Spleen (tissue), 11 donors: ENCODE data around the gene PTMA. TPM values are rescaled to one million over a fixed set of nuclear protein-coding genes. Genes with fewer than 3 reads are reported as not detected.
A peak's percentile ranks its signal among the peaks of the same experiment; 100 is the strongest.

ENCODE experiments used
- DNase-seq: peaks from one replicate; pipeline ENCODE4 v3.0.0-alpha.2; 2020
- H3K27ac ChIP-seq, 8 donors: fragments of 200-600 bp; sonication (generic) in 7 of 8; 1 replicate in 4 of 8; 2 replicates in 4 of 8; pipeline versions ENCODE4 v1.5.0 to v1.8.0; 2016 to 2021; ENCODE audit warnings: inconsistent platforms in 4 of 8, mild to moderate bottlenecking in 4 of 8, moderate library complexity in 1 of 8
- H3K27me3 ChIP-seq, 7 donors: fragments of 200-600 bp; sonication (generic) in 6 of 7; replicated peaks in 1 of 7; 1 replicate in 4 of 7; 2 replicates in 3 of 7; pipeline versions ENCODE4 v1.5.0 to v1.8.0; 2016 to 2021; ENCODE audit warnings: inconsistent platforms in 3 of 7, mild to moderate bottlenecking in 1 of 7
- H3K36me3 ChIP-seq, 6 donors: fragments of 200-600 bp; sonication (generic) in 5 of 6; 1 replicate in 4 of 6; 2 replicates in 2 of 6; pipeline versions ENCODE4 v1.5.0 to v1.8.0; 2016 to 2021; ENCODE audit warnings: inconsistent platforms in 2 of 6
- H3K4me1 ChIP-seq, 6 donors: fragments of 200-600 bp; sonication (generic) in 5 of 6; 1 replicate in 3 of 6; 2 replicates in 3 of 6; pipeline versions ENCODE4 v1.5.0 to v1.8.0; 2016 to 2021; ENCODE audit warnings: inconsistent platforms in 3 of 6
- H3K4me3 ChIP-seq, 8 donors: fragments of 200-600 bp; sonication (generic) in 7 of 8; 1 replicate in 4 of 8; 2 replicates in 4 of 8; pipeline versions ENCODE4 v1.5.0 to v1.8.0; 2016 to 2021; ENCODE audit warnings: inconsistent platforms in 4 of 8, mild to moderate bottlenecking in 4 of 8, moderate library complexity in 2 of 8
- H3K9me3 ChIP-seq, 8 donors: fragments of 200-600 bp; sonication (generic) in 7 of 8; 1 replicate in 4 of 8; 2 replicates in 4 of 8; pipeline versions ENCODE4 v1.5.0 to v1.8.0; 2016 to 2021; ENCODE audit warnings: inconsistent platforms in 4 of 8
- POLR2A ChIP-seq, 3 donors: fragments of 450-650 bp; IDR thresholded peaks; one replicate each; pipeline ENCODE4 v1.5.1; 2017; ENCODE audit warnings: antibody characterized with exemption in 3 of 3, mild to moderate bottlenecking in 1 of 3
- POLR2AphosphoS5 ChIP-seq, 3 donors: sonication (generic); formaldehyde crosslinking; IDR thresholded peaks; one replicate each; pipeline ENCODE4 v1.5.1; 2017; ENCODE audit warnings: antibody characterized with exemption in 3 of 3
- WGBS, 5 donors: extraction: QIAGEN DNeasy Blood & Tissue Kit in 3 of 5; methylation state at CpG; one replicate each; pipeline versions ENCODE4 v1.1.5 to v1.1.7; 2013 to 2018; 5-methylcytosine and 5-hydroxymethylcytosine counted together
- intact Hi-C: fragments of 100-400 bp; cut with DNase I; formaldehyde crosslinking; loops from one replicate; pipeline ENCODE4 v1.15.0; 2023; ENCODE audit warnings: low total_unique reads
- polyA plus RNA-seq, 3 donors: library from polyadenylated mRNA; stranded (reverse); fragments of 200-250 nt; gene quantifications; one replicate each; pipeline ENCODE4 v1.2.1, GENCODE V29; 2013
- total RNA-seq, 7 donors: library from RNA; depleted of rRNA in 3 of 7; stranded (reverse); fragments of >200 nt in 3 of 7; fragmentation: NEBNext Ultra II Directional in 4 of 7; extraction: Animal tissue kit (Norgen Biotek cat#: 25700) in 4 of 7; gene quantifications; one replicate each; pipeline versions ENCODE4 v1.1.0 to v1.2.1, GENCODE V29; 2016 to 2021
- TF ChIP-seq, protein P1 (sequence below), 11 experiments: fragments of 200-600 bp in 7 of 11; fragments of 450-650 bp in 4 of 11; sonication (generic) in 4 of 11; IDR thresholded peaks in 8 of 11; conservative IDR thresholded peaks in 3 of 11; 1 replicate in 7 of 11; 2 replicates in 4 of 11; pipeline versions ENCODE4 v1.4.0 to v1.8.0; 2016 to 2021; ENCODE audit warnings: antibody characterized with exemption in 11 of 11, inconsistent platforms in 4 of 11, mild to moderate bottlenecking in 1 of 11
- donor health status: healthy with polysubstance abuse.
- donor health status: DM: no; HTN: no; CAD: no; lungs with moderate emphysema.
- donor health status: DM: no; HTN: no; CAD: no.
- donor health status: Bipolar disorder and iron deficiency.
- donor health status: healthy.
- donor health status: DM: no; HTN: no; CAD: no.
- donor health status: DM: yes; HTN: yes; CAD: no.

Gene PTMA
- total and polyA plus RNA-seq, 10 donors: 509 to 2,114 (median 803) TPM

DNA sequence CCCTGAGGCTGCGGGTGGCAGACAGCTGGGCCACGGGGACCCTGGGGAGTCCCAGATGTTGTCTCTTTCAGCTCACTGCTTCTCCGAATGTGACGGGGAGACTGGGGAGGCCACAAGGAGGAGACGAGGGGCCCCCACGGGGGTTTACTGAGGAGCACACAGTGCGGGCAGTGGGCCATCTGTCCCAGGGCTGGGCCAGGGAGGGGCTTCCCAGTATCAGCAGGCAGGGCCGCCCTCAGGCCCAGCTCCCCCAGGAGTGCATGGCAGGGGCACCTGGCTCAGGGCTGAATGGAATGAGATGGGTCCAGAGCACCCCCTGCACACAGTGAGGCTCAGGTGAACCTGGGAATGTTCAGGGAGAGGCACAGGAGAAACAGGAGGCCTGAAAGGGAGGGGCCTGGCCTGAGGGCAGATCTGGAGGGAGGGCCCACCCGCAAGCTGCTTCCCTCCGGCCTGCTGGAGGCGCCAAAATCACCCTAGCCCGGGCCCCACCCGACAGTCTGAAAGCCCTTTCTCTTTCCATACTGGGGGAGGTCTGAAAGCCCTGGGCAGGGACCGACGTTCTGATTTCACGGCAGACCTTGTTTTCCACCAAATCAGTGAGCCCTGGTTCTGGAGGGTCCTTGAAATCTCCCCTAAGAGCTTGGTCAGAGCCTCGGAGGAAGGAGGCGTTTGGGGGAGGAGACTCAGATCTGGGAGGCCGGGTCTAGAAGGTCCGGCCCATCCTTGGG is 35.5 kb upstream of the PTMA start:
- Histone ChIP-seq H3K27me3 (no peaks in the 10 kb centered on the region), H3K9me3 (no peaks in the 10 kb centered on the region), H3K27ac (peak overlapping the region; percentile 81 to 93 (median 88)), H3K4me1 (peaks cover 33 to 94% (median 73%) of the 10 kb centered on the region in 6 donors), H3K36me3 (no peaks in the 10 kb centered on the region), H3K4me3 (peak overlapping the region in 2 of 8 donors; percentile 16 to 26)
- TF ChIP-seq POLR2A (IDR thresholded peaks at IDR 0.05) (no peak), POLR2AphosphoS5 (IDR thresholded peaks at IDR 0.05) (peak; percentile 1 to 77 (median 76))
- TF ChIP-seq, protein P1, sequence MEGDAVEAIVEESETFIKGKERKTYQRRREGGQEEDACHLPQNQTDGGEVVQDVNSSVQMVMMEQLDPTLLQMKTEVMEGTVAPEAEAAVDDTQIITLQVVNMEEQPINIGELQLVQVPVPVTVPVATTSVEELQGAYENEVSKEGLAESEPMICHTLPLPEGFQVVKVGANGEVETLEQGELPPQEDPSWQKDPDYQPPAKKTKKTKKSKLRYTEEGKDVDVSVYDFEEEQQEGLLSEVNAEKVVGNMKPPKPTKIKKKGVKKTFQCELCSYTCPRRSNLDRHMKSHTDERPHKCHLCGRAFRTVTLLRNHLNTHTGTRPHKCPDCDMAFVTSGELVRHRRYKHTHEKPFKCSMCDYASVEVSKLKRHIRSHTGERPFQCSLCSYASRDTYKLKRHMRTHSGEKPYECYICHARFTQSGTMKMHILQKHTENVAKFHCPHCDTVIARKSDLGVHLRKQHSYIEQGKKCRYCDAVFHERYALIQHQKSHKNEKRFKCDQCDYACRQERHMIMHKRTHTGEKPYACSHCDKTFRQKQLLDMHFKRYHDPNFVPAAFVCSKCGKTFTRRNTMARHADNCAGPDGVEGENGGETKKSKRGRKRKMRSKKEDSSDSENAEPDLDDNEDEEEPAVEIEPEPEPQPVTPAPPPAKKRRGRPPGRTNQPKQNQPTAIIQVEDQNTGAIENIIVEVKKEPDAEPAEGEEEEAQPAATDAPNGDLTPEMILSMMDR (IDR thresholded peaks at IDR 0.05 in 8 of 11, conservative IDR thresholded peaks at IDR 0.05 in 3 of 11): peak in 5 of 11 experiments; percentile 7 to 35 (median 31)
- 31 to 50% (median 34%) methylated on average over 16 to 20 of the region's 20 CpGs for WGBS, 5 donors
- intact Hi-C loops: loop anchor here (5.0 kb wide), 1 partner anchor 60 kb away; no protein-coding TSS in a partner anchor
- peak; percentile 93 for DNase-seq

DNA sequence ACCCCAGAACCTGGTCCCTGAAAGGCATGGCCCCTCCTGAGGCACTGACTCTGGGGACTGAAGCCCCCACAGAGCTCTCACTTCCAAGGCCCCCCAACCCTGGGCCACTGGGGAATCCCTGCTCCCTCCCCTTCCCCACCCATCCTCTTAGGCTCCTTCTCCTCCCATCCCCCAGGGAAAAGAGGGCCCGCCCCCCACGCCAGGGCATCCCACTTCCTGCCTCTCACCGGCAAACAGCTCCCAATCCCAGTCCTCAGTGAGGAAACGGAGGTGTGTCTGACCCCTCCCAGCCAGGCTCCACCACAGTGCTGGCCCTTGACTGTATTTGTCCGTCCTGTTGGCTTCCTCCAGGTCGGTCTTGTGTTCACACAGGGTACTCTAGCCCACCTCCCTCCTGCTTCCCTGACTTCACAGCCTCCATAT is 35.0 kb upstream of the PTMA start:
- peaks cover 33 to 92% (median 75%) of the 10 kb centered on the region in 6 donors for H3K4me1 ChIP-seq
- H3K27me3 ChIP-seq: no peaks in the 10 kb centered on the region
- intact Hi-C loops: loop anchor here (5.0 kb wide), 1 partner anchor 61 kb away; no protein-coding TSS in a partner anchor
- TF ChIP-seq POLR2A (IDR thresholded peaks at IDR 0.05) (no peak), POLR2AphosphoS5 (IDR thresholded peaks at IDR 0.05) (peak in 1 of 3 donors; percentile 7)
- TF ChIP-seq, protein P1 (IDR thresholded peaks at IDR 0.05 in 8 of 11, conservative IDR thresholded peaks at IDR 0.05 in 3 of 11): no peak
- peak overlapping the region in 2 of 8 donors; percentile 16 to 26 for H3K4me3 ChIP-seq
- no peaks in the 10 kb centered on the region for H3K36me3 ChIP-seq
- peak overlapping the region; percentile 81 to 93 (median 88) for H3K27ac ChIP-seq
- DNase-seq: no peak
- WGBS, 5 donors: 38 to 50% (median 46%) methylated on average over 5 to 6 of the region's 6 CpGs
- no peaks in the 10 kb centered on the region for H3K9me3 ChIP-seq

DNA sequence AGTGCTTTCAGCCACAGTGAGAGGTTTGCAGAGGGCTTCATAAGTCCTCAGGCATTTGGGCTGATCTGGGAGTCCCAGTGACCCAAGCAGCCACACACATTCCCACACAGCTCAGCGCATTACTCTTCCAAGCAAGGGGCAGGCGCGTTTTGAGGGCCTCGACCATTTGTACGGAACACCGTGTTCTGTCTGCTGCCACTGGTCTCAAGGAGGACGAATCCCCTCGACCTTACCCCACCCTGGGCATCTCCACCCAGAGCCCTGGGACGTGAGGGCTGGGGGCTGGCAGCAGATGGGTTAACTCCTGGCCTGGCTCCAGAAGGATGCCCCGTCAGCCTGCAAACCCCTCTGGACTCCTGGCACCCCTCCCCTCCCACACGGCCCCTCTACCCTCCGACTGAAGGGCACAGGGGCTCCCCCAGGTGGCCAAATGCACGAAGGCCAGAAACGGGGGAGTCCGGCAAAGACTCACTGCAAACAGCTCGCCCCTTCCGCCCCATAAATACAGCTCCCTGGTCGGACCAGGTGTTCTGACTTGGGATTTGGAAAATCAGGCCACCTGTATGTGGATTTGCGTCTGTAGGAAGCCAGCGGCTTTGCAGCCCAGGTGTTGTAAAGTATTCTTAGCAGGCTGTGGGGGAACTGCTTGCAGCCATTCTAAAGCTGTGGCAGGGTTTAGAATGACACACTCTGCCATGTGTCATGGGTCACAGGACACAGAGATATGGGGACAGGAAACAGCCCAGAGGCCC is 33.6 kb upstream of the PTMA start:
- peak overlapping the region in 1 of 8 donors; percentile 39 for H3K4me3 ChIP-seq
- 27 to 38% (median 31%) methylated on average over 16 to 20 of the region's 20 CpGs for WGBS, 5 donors
- H3K27ac ChIP-seq: peak overlapping the region; percentile 36 to 93 (median 88)
- TF ChIP-seq POLR2AphosphoS5 (IDR thresholded peaks at IDR 0.05) (peak; percentile 55 to 60 (median 56)), POLR2A (IDR thresholded peaks at IDR 0.05) (no peak)
- TF ChIP-seq, protein P1 (IDR thresholded peaks at IDR 0.05 in 8 of 11, conservative IDR thresholded peaks at IDR 0.05 in 3 of 11): peak; percentile 61 to 91 (median 86)
- intact Hi-C loops: loop anchor here (5.0 kb wide), 1 partner anchor 62 kb away; no protein-coding TSS in a partner anchor
- no peaks in the 10 kb centered on the region for H3K36me3 ChIP-seq
- H3K4me1 ChIP-seq: peaks cover 33 to 80% (median 73%) of the 10 kb centered on the region in 6 donors
- H3K9me3 ChIP-seq: no peaks in the 10 kb centered on the region
- peak; percentile 92 for DNase-seq
- no peaks in the 10 kb centered on the region for H3K27me3 ChIP-seq
